ENCODE data around the gene CCDC7.
"Not testable (repeated sequence)": the region's sequence is repeated elsewhere in the genome, so short reads cannot be mapped to it uniquely, and the experiment has no call there.

The CCDC7 gene

GRCh38 chr10:32890444-32890843 is 444.5 kb downstream of the CCDC7 start:
- DNase-seq = no peak

DNA sequence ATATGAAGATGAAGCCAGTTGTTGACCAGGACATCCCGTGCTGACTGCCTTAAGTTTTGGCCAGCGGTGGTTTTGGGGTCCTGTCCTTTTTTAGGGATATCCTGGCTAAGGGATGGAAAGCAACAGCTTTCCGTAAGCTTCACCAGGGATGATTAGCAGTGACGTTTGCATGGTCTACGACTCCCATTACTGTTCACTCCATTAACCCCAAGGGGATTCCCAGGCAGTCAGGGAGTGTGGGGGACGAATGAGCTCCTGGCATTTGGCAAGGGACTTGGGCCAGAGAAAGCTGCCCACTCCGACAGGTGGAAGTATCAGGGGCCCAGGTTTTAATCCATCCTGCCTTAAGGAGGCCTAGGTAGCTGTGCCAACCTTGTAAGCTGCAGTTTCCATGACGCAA is 445.3 kb downstream of the CCDC7 start:
- no peak for DNase-seq

GRCh38 chr10:32893434-32893833 is 447.5 kb downstream of the CCDC7 start:
- no peak for DNase-seq

DNA sequence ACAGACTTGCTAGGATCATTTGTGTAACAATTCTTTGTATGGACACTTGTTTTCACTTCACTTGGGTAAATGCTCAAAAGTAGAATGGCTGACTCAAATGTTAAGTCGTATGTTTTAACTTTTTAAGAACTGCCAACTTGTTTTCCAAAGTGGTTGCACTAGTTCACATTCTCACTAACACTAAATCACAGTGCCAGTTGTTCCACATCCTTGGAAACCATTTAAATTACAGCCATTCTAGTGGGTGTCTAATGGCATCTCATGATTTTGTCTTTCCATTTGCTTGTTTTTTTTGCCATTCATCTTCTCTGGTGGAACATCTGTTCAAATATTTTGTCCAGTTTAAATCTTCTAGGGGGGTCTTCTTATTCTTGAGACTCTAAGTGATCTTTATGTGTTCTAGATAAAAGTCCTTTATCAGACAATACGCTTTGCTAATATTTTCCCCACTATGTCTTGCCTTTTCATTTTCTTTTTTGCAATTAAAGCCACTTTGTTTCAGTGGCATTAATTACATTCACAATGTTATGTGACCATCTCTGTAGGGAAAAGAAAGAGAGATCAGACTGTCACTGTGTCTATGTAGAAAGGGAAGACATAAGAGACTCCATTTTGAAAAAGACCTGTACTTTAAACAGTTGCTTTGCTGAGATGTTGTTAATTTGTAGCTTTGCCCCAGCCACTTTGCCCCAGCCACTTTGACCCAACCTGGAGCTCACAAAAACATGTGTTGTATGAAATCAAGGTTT is 448.1 kb downstream of the CCDC7 start:
- DNase-seq = no peak

DNA sequence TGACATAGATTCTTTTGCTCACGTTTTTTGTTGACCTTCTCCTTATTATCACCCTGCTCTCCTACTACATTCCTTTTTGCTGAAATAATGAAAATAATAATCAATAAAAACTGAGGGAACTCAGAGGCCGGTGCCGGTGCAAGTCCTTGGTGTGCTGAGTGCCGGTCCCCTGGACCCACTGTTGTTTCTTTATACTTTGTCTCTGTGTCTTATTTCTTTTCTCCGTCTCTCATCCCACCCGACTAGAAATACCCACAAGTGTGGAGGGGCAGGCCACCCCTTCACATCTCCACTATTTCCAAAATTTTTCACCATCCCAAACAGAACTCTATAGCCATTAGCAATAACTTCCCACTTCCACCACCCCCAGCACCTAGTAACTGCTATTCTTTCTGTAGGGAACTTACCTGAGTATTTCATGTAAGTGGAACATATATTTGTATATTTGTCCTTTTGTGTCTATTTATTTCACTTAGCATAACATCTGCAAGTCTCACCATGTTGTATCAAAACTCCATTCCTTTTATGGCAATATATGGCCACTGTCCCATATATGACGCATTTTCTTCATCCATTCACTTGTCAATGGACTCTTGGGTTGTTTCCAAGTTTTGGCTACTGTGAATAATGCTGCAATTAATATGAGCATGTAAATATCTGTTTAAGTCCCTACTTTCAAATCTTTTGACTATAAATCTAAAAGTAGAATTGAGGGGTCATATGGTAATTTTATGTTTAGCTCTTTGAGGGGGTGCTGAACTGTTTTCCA is 449.4 kb downstream of the CCDC7 start:
- DNase-seq = not testable (repeated sequence)

- no peak for DNase-seq
These were observed 455.9 kb downstream of the CCDC7 start for GRCh38 chr10:32901815-32902214.

GRCh38 chr10:32905466-32905865 is 459.5 kb downstream of the CCDC7 start:
- no peak for DNase-seq

DNA sequence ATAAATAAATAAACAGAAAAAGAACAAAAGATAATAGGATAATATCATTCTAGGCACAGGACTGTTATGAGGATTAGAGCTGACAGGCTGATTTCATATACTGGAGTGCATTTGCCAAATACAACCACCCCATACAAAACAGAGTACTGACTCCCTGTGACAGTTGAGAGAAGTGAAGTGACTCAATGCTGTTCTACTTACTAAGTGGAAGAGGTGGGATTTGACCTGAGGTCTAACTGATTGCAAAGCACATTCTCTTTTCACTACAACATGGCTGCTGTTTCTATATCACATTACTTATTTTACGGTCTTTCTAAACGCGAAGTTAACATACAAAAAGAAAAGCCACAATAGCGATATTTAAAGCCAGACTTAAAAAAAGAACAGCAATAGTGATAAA is 460.7 kb downstream of the CCDC7 start:
- no peak for DNase-seq

DNA sequence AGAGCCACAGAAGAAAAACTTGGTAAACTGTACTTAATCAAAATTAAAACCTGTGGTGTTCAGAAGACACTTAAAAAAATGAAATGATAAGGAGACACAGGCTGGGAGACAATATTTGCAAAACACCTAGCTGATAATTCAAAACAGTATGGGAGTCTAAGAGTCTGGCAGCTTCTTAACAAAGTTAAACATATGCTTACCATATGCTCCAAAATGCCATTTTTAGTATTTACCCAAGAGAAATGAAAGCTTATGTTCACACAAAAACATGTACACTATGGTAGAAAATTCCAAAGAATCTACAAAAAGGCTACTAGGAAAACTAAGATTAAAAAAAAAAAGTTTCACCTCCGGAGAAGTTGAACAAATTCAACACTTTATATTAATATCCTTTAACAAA is 463.5 kb downstream of the CCDC7 start:
- no peak for DNase-seq

- not testable (repeated sequence) for DNase-seq
These were observed 464.0 kb downstream of the CCDC7 start for GRCh38 chr10:32909970-32910369.

DNA sequence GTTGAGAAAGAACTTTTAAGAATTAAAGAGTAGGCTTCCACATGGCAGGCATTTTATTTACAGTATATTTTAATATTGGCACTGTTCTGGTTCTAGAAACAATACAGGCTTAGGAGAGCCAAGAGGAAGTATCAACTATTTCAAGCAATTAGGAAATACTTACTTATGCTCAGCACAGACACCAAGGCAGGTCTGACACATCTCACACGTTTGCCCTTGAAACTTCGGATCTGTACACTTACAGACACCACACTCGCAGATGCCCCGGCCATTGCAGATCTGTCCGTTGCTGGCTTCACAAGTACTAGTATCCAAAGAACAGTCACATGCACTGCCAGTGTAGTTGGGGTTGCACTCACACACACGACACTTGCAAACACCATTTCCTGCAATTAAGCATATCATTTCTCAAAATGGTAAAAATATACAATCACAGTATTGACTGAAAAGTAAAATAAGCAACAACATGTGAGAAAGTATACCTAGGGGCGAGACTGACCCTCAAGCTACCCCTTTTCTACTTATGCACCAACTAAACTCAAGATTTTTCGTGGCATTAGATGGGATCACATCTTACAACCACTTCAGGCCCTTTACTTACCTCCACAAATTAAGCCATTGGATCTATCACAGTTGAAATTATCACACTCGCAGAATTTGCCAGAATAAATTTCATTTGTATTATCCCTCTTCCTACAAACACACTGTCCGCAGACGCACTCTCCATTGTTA is 465.5 kb downstream of the CCDC7 start:
- DNase-seq = no peak

GRCh38 chr10:32917817-32918216 is 471.9 kb downstream of the CCDC7 start:
- not testable (repeated sequence) for DNase-seq

- no peak for DNase-seq
These were observed 476.2 kb downstream of the CCDC7 start for GRCh38 chr10:32922170-32922569.

- DNase-seq = no peak
These were observed 477.2 kb downstream of the CCDC7 start for GRCh38 chr10:32923134-32923533.

DNA sequence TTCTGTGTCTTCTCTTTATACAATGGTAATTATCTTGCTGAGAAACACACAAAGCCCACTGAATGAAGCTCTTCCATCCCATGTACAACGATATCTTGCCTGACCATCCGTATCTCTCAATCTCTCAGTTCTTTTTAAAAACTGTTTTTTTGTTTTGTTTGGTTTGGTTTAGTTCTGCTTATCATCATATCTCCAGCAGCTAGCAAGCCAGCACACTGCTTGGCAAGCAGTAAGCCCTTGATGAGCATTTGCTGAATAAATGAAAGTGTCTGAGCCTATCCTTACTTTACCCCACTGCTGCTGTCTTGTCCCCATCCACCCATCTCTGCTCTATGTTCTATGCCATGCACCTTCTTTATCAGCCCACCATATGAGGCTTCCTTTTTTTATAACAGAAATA is 477.9 kb downstream of the CCDC7 start:
- no peak for DNase-seq

All from NCI-H1417 (cell line).